ENCODE data around the gene DOCK10.

The DOCK10 gene

DNA sequence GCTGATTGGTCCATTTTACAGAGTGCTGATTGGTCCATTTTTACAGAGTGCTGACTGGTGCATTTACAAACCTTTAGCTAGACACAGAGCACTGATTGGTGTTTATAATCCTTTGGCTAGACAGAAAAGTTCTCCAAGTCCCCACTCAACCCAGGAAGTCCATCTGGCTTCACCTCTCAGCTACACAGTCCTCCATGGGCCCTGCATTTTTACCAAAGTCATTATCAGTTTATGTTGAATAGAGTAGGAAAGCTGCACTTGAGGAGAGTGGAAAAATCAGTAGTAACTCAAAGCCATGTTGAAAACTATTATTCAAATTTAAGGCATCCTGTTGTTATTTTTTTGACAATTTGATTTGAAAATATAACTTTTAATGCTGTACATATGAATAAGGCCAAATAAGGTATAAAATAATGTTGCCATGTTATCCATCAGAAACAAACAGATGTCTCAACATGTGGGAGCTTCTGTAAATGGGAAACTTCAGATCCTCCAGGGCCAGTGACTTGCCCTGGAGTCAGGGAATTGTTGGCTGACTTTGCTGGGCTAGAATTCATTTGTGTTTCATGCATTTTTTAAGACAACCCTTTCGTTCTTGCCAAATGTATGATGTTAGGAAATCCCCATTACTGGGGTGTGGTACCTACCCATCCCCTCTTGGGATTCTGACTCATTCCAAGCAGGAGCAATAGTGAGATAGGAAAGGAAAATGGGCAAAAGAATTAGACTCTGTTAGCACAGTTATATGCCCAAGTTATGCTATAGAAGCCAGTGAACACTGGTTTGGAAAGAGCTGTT, 288.3 kb downstream of the DOCK10 start:
- no peak for DNase-seq

DNA sequence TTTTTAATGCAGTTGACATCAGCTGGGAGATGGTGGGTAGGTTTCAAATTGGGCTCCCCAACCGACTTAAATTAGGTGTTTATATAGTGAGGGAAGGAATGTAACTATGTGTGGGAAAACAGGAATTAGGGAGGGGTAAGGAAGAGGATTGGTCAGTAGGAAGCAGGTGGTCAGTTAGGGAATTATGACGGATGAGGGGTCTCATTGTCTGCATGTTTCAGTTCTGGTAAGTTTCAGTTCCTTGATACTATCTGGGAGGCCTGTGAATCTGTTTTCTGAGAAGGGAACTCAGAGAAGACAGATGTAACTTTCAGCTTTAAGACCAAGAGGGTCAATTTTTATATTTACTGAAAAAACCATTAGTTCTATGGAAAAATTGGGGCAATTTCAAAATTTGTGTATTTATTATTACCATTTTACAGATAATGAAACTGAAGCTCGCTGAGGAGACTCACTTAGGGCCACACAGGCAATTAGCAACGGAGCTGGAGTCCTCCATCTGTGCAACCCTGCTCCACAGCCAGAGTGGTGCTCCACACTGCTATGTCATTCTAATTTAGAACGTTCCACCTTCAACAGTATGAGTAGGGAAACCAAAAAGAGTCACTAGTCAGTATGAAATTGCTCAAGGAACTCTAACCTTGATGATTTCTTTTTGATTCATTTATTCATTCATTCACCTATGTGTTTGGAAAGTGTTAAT, 290.1 kb downstream of the DOCK10 start:
- no peak for DNase-seq

DNA sequence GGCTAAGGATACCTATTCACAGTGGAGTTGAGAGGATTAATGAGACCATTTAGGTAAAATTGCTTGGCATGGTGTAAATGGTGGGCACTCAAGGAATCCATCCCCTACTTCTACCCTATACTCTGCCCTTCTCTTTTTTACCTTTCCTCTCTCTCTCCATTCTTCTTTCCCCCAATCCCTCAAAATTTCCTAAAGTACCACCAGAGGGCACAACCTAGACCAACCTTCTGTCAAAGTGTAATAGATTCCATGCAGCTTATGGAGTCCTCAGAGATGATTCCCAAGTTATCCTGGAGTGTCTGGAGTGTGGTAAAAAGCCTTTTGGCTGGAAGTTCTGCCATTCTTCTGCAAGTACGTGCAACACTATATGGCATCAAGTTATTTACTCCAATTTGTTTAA, 293.1 kb downstream of the DOCK10 start:
- no peak for DNase-seq

- DNase-seq = no peak
Observed at GRCh38 chr2:224747765-224748164, 294.5 kb downstream of the DOCK10 start.

DNA sequence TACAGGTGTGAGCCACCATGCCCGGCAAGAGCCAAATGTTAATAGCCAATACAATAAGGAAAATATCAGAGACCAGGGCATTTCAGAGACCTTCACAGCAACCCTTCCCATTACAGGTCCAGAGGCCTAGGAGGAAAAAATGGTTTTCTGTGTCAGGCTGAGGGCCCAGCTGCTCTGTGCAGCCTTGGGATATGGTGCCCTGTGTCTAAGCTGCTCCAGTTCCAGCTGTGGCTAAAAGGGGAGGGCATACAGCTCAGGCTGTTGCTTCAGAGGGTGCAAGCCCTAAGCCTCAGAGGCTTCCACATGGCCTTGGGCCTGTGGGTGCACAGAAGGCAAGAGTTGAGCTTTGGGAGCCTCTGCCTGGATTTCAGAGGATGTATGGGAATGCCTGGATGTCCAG, 306.0 kb downstream of the DOCK10 start:
- no peak for DNase-seq

DNA sequence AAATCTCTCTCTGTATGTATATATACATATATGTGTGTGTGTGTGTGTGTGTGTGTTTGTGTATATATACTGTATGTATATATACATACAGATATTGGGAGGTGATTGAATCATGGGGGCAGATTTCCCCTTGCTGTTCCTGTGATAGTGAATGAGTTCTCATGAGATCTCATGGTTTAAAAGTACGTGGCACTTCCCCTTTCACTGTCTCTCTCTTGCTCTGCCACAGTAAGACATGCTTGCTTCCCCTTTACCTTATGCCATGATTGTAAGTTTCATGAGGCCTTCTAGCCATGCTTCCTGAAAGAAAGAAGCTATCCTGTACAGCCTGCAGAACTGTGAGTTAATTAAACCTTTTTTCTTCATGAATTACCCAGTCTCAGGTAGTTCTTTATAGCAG, 307.3 kb downstream of the DOCK10 start:
- DNase-seq = no peak

DNA sequence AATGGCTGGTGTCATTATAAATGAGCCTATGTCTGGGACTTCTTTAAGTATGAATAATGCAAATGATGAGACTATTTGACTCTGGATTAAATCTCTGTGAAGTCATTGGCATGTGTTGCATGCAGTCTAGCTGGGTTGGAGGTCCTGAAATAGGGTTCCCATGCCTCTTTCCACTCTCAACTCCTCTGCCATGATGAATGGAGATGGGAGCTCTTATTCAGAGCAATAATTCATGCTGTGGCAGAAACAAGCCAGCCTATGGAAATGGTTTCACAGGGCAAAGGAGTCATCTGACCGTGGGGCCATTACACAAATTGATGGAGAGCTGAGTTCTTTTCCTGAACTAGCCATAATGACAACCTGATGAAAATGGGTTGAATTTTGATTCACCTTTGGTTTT, 310.6 kb downstream of the DOCK10 start:
- DNase-seq = no peak

DNA sequence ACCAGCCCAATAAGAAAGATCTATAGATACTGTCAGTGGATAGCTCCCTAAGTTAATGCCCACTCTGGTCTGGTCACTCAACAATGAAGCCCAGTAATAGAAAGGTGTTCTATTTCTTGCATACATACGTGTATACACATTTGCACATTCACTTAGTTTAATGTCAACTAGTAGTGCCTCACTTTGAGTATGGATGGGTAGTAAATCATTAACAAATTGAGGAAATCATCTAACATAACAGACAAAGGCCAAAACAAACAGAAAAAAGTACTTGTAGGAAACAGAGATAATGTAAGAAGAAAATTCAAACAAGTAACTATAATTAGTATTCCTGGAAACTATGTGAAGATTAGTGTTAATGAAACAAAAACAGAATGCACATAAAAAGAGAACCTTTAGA, 312.8 kb downstream of the DOCK10 start:
- no peak for DNase-seq

- DNase-seq = no peak
Observed at GRCh38 chr2:224724331-224724730, 317.9 kb downstream of the DOCK10 start.

- no peak for DNase-seq
Observed at GRCh38 chr2:224723586-224724217, 318.6 kb downstream of the DOCK10 start.

- no peak for DNase-seq
Observed at GRCh38 chr2:224722770-224723169, 319.5 kb downstream of the DOCK10 start.

- no peak for DNase-seq
Observed at GRCh38 chr2:224722250-224722649, 320.0 kb downstream of the DOCK10 start.

DNA sequence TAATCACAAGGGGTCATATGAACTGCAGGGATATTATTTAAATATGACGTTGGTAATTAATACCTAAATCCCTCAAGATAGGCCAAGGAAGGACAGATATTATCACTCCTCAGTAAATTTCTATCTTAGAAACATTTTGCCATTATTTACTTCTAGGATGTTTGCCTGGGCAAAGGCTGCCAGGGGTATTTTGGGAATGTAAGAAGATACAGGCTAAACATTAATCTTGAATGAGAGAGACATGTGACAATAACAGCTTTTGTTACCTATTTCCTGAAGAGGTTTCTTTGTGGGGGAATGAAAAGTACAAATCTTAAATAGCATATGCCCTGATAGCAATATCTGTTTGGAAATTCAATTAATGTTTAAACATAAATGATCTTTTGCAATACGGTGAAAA, 325.3 kb downstream of the DOCK10 start:
- no peak for DNase-seq

DNA sequence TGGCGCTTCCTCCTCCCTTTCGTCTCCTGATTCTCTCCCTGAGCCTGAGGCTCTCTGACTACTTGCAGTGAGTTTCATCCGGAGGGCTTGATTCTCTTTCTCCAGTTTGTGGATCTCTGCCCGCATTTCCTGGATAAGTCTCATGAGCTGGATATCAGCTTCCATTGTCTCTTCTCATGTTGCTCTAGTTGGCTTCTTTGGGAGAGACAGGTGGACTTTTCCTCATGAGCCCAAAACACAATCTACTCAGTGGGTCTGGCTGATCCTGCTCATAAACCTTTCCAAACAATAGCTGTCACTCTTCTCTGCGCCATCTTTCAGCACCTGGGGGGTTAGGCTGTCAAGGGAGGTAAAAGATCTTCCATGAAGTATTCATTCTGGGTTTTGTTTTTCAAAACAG, 326.1 kb downstream of the DOCK10 start, which contains the start of gene CCDC195:
TSS of gene CCDC195 (minus strand) at position 165 of the 400 bp plus-strand sequence. CDS start at position 165, 0 bp downstream.
- no peak for DNase-seq
